ENCODE data around the gene MRAS.

Gene MRAS

DNA sequence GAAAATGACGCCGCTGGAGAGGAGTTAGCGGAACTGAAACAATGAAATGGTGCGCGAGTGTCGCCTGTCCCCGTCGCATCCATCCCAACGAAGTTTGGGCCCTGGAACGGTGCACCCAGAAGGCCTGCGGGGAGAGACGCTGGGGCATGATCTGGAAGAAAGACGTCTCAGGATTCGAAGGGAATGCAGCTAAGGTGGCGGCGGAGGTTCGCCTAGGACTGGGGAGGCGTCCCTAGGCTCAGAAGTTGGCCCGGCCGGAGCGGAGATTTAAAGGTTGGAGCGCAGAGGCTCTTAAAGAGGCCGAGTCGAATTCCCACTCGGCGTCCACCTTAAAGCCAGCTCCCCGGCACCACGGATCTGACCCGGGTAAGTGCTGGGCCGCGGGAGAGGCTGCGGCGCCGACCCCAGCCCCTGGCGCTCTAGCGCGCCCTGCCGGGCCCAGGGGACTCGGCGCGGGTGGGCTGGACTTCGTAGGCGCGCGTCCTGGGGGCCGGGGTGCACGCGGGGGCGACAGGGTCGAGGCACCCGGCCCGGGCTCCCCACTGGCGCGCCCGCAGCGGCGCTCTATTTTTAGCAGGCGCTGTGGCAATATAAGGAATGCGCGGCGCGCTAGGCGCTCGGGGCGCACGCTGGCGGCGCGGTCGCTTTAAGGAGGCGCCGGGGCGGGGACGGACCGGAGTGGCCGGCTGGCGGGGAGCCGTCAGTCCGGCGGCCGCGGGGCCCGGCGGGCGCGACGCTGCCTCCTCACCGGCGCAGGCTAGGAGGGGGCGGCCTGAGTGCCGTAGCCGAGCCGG, at the start of gene MRAS:
TSS of gene MRAS (plus strand) at position 620 of the 794 bp plus-strand sequence. CDS start 24,305 bp downstream, outside the sequence.
- Histone ChIP-seq H3K9me3 (ENCODE audit: control insufficient read depth, insufficient read depth, low read depth, low read length) (no peaks in the 10 kb centered on the region), H3K36me3 (ENCODE audit: control insufficient read depth in 2 of 2, insufficient read depth in 1 of 2, low read length in 2 of 2) (no peaks in the 10 kb centered on the region), H3K4me3 (ENCODE audit: low read depth, low read length) (peak within 1 kb of the TSS; percentile 50), H3K4me1 (ENCODE audit: control insufficient read depth, insufficient read depth, low read length) (no peaks in the 10 kb centered on the region), H3K27ac (ENCODE audit: extremely low read depth, low read depth, low read length) (peak within 1 kb of the TSS; percentile 43; the same call in 1 of the 2 replicates)
- CTCF ChIA-PET, result interaction anchor here (0.6 to 1.0 kb wide), 7 partner anchors 17 to 173 kb away, joined by 3 to 4 read pairs (median 3); partner anchors contain the start of gene DBR1
- POLR2A ChIA-PET, result no interaction called here
- TF ChIP-seq ZBTB21 (tag by site-specific recombination; IDR thresholded peaks at IDR 0.05) (no peak), CTCF (tag by site-specific recombination; IDR thresholded peaks at IDR 0.05) (peak; percentile 14; the same call in 1 of the 2 replicates), KLF7 (tag by site-specific recombination; IDR thresholded peaks at IDR 0.05; ENCODE audit: borderline replicate concordance) (no peak), ZNF600 (tag by site-specific recombination; IDR thresholded peaks at IDR 0.05) (peak; percentile 48; the same call in 1 of the 2 replicates), ZNF335 (tag by site-specific recombination; conservative IDR thresholded peaks at IDR 0.05) (peak; percentile 63), ZNF23 (tag by site-specific recombination; IDR thresholded peaks at IDR 0.05; ENCODE audit: borderline replicate concordance) (no peak), ZNF692 (tag by site-specific recombination; IDR thresholded peaks at IDR 0.05) (peak; percentile 48), ZBTB17 (tag by site-specific recombination; IDR thresholded peaks at IDR 0.05) (peak; percentile 71), ZBTB20 (tag by site-specific recombination; IDR thresholded peaks at IDR 0.05) (peak; percentile 64; the same call in 1 of the 2 replicates), ZFHX2 (tag by site-specific recombination; conservative IDR thresholded peaks at IDR 0.05) (peak; percentile 33; the same call in 1 of the 2 replicates), ZBTB8A (tag by site-specific recombination; IDR thresholded peaks at IDR 0.05) (peak; percentile 20; the same call in 1 of the 2 replicates), ZNF350 (tag by site-specific recombination; IDR thresholded peaks at IDR 0.05) (no peak), ZBTB48 (tag by site-specific recombination; IDR thresholded peaks at IDR 0.05) (peak; percentile 40; the same call in 1 of the 2 replicates), ZBTB26 (tag by site-specific recombination; optimal IDR thresholded peaks at IDR 0.05) (peak; percentile 70), ZNF175 (tag by site-specific recombination; IDR thresholded peaks at IDR 0.05) (no peak)
- TF ChIP-seq, protein P1, sequence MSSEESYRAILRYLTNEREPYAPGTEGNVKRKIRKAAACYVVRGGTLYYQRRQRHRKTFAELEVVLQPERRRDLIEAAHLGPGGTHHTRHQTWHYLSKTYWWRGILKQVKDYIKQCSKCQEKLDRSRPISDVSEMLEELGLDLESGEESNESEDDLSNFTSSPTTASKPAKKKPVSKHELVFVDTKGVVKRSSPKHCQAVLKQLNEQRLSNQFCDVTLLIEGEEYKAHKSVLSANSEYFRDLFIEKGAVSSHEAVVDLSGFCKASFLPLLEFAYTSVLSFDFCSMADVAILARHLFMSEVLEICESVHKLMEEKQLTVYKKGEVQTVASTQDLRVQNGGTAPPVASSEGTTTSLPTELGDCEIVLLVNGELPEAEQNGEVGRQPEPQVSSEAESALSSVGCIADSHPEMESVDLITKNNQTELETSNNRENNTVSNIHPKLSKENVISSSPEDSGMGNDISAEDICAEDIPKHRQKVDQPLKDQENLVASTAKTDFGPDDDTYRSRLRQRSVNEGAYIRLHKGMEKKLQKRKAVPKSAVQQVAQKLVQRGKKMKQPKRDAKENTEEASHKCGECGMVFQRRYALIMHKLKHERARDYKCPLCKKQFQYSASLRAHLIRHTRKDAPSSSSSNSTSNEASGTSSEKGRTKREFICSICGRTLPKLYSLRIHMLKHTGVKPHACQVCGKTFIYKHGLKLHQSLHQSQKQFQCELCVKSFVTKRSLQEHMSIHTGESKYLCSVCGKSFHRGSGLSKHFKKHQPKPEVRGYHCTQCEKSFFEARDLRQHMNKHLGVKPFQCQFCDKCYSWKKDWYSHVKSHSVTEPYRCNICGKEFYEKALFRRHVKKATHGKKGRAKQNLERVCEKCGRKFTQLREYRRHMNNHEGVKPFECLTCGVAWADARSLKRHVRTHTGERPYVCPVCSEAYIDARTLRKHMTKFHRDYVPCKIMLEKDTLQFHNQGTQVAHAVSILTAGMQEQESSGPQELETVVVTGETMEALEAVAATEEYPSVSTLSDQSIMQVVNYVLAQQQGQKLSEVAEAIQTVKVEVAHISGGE (tag by site-specific recombination; conservative IDR thresholded peaks at IDR 0.05; ENCODE audit: low read depth), result peak; percentile 86
- TF ChIP-seq, protein P2, sequence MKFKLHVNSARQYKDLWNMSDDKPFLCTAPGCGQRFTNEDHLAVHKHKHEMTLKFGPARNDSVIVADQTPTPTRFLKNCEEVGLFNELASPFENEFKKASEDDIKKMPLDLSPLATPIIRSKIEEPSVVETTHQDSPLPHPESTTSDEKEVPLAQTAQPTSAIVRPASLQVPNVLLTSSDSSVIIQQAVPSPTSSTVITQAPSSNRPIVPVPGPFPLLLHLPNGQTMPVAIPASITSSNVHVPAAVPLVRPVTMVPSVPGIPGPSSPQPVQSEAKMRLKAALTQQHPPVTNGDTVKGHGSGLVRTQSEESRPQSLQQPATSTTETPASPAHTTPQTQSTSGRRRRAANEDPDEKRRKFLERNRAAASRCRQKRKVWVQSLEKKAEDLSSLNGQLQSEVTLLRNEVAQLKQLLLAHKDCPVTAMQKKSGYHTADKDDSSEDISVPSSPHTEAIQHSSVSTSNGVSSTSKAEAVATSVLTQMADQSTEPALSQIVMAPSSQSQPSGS (tag by site-specific recombination; IDR thresholded peaks at IDR 0.05; ENCODE audit: low read depth), result no peak
- TF ChIP-seq, protein P3, sequence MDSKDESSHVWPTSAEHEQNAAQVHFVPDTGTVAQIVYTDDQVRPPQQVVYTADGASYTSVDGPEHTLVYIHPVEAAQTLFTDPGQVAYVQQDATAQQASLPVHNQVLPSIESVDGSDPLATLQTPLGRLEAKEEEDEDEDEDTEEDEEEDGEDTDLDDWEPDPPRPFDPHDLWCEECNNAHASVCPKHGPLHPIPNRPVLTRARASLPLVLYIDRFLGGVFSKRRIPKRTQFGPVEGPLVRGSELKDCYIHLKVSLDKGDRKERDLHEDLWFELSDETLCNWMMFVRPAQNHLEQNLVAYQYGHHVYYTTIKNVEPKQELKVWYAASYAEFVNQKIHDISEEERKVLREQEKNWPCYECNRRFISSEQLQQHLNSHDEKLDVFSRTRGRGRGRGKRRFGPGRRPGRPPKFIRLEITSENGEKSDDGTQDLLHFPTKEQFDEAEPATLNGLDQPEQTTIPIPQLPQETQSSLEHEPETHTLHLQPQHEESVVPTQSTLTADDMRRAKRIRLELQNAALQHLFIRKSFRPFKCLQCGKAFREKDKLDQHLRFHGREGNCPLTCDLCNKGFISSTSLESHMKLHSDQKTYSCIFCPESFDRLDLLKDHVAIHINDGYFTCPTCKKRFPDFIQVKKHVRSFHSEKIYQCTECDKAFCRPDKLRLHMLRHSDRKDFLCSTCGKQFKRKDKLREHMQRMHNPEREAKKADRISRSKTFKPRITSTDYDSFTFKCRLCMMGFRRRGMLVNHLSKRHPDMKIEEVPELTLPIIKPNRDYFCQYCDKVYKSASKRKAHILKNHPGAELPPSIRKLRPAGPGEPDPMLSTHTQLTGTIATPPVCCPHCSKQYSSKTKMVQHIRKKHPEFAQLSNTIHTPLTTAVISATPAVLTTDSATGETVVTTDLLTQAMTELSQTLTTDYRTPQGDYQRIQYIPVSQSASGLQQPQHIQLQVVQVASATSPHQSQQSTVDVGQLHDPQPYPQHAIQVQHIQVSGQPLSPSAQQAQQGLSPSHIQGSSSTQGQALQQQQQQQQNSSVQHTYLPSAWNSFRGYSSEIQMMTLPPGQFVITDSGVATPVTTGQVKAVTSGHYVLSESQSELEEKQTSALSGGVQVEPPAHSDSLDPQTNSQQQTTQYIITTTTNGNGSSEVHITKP (tag by site-specific recombination; IDR thresholded peaks at IDR 0.05), result peak; percentile 73

Data from HEK293 (cell line).